Kidney (tissue), 14 donors: ENCODE data around the gene SEMA3D. TPM values are rescaled to one million over a fixed set of nuclear protein-coding genes. Genes with fewer than 3 reads are reported as not detected.

ENCODE experiments used
- DNase-seq, 5 donors: peaks; one replicate each; pipeline ENCODE4 v3.0.0-alpha.2; 2013 to 2020
- FAIRE-seq: peaks from 2 replicates; lab custom pipeline; 2012; peaks lifted over from hg19 to GRCh38; lab: Jason Lieb, UNC
- H3K27ac ChIP-seq, 2 donors: one replicate each; pipeline ENCODE4 v1.7.0; 2013; ENCODE audit warnings: low read depth in 2 of 2, low read length in 2 of 2, inconsistent platforms in 1 of 2
- H3K27me3 ChIP-seq: one replicate; pipeline ENCODE4 v1.7.1; 2013; ENCODE audit warnings: low read length, inconsistent platforms; ENCODE audit not compliant: control insufficient read depth, insufficient read depth
- H3K36me3 ChIP-seq, 3 donors: one replicate each; pipeline versions ENCODE4 v1.7.0 to v1.7.1; 2013; ENCODE audit warnings: low read length in 3 of 3, control low read depth in 1 of 3, inconsistent platforms in 1 of 3; ENCODE audit not compliant: insufficient read depth in 3 of 3, control insufficient read depth in 2 of 3
- H3K4me1 ChIP-seq, 3 donors: one replicate each; pipeline versions ENCODE4 v1.7.0 to v1.7.1; 2013; ENCODE audit warnings: low read length in 3 of 3, inconsistent platforms in 1 of 3, low read depth in 1 of 3; ENCODE audit not compliant: control insufficient read depth in 2 of 3, insufficient read depth in 2 of 3
- H3K4me3 ChIP-seq, 3 donors: one replicate each; pipeline versions ENCODE4 v1.7.0 to v1.8.1; 2013; ENCODE audit warnings: low read length in 3 of 3, control low read depth in 1 of 3, inconsistent platforms in 1 of 3
- H3K9ac ChIP-seq, 3 donors: one replicate each; pipeline versions ENCODE4 v1.7.0 to v1.7.1; 2013; ENCODE audit warnings: low read length in 3 of 3, control low read depth in 1 of 3, inconsistent platforms in 1 of 3
- H3K9me3 ChIP-seq, 3 donors: one replicate each; pipeline versions ENCODE4 v1.7.0 to v1.7.1; 2013; ENCODE audit warnings: low read length in 3 of 3, control low read depth in 1 of 3, inconsistent platforms in 1 of 3; ENCODE audit not compliant: control insufficient read depth in 2 of 3, insufficient read depth in 1 of 3
- intact Hi-C: fragments of 100-400 bp; cut with DNase I; formaldehyde crosslinking; loops from one replicate; pipeline ENCODE4 v1.11.1; 2022
- polyA plus RNA-seq: library from polyadenylated mRNA; stranded (reverse); fragments of 350-450 nt; fragmentation: Illumina TruSeq; extraction: RNeasy Lipid Tissue Mini Kit (QIAGEN cat#74804); gene quantifications from one replicate; pipeline ENCODE4 v1.2.3, GENCODE V29; 2014; ENCODE audit warnings: low read depth, low replicate concordance; ENCODE audit not compliant: insufficient read depth
- total RNA-seq: library from RNA; stranded (reverse); fragmentation: NEBNext Ultra II Directional; extraction: Animal tissue kit (Norgen Biotek cat#: 25700); gene quantifications from one replicate; pipeline ENCODE4 v1.2.1, GENCODE V29; 2021
- TF ChIP-seq, protein P1 (sequence below): IDR thresholded peaks from 3 replicates; pipeline ENCODE4 v1.5.1; 2012; ENCODE audit warnings: mild to moderate bottlenecking, moderate library complexity, borderline replicate concordance; ENCODE audit not compliant: insufficient read depth; ENCODE audit errors: extremely low read depth
- donor health status: control.
- donor health status: control.
- donor health status: control.
- donor health status: control.
- donor health status: control.
- donor health status: DM: yes; HTN: yes; CAD: no.
- donor health status: Normal renal cell carcinoma (clear cell type).

The SEMA3D gene
- total and polyA plus RNA-seq, 2 donors from 2014 or later = 0.82 to 17.5 TPM

DNA sequence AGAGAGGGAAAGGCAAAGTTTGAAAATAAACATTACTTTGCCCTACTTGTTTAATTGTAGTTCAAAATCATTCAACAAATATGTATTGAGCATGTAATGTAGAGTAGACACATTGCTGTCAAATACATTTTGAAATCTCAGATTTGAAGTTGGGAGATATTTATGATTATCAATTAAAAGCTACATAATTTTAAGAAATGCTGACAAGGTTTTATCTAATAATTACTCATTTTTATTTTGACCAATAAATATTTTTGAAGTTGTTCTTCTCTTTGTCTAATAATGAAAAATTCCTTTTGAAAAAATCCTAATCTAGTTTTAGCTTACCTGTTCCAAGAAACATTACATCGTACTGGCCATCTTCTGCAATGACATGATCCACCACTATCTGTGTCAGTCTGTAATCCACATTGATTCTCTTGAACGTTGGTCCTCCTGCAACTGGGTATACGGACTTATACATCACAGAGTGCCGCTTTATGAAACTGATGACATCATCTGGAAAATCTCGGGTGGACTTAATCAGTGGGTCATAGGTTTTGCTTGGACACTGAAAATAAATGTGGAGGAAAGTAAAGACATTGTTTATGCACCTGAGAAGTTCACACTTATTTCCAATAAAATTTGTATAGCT, 164.7 kb downstream of the SEMA3D start:
- no peak for FAIRE-seq

DNA sequence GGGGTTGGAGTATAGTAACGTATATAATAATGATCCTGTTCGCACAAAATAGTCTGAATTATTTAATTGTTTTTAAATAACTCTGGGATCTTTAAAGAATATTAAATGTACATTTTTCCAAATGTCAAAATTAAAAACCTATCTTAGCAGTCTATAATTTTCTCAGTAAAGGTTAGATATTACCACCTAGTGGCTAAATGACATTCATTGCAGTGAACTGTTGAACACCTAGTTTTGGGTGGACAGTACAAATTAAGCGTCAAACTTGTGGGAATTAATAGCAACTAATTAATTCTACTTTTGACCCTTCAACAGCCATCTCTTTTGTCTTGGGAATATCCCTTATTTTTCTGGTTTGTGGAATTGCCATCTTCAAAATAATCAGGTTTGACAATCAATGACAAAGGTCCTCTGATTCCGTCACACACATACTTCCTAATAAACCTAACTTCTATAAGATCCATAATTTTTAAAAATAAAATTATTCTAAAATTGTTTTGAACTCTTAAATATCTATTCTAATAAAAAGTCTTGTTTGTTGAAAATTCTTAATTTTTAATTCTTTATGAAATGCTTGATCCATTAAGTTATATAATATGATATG, 165.7 kb downstream of the SEMA3D start:
- intact Hi-C loops = loop anchor here (10.0 kb wide), 1 partner anchor 1046 kb away; no protein-coding TSS in a partner anchor
- Histone ChIP-seq H3K27me3 (no peaks in the 10 kb centered on the region), H3K4me1 (no peaks in the 10 kb centered on the region), H3K36me3 (no peaks in the 10 kb centered on the region), H3K27ac (no peak overlapping the region), H3K4me3 (no peak overlapping the region), H3K9ac (no peak overlapping the region), H3K9me3 (no peaks in the 10 kb centered on the region)
- TF ChIP-seq, protein P1, sequence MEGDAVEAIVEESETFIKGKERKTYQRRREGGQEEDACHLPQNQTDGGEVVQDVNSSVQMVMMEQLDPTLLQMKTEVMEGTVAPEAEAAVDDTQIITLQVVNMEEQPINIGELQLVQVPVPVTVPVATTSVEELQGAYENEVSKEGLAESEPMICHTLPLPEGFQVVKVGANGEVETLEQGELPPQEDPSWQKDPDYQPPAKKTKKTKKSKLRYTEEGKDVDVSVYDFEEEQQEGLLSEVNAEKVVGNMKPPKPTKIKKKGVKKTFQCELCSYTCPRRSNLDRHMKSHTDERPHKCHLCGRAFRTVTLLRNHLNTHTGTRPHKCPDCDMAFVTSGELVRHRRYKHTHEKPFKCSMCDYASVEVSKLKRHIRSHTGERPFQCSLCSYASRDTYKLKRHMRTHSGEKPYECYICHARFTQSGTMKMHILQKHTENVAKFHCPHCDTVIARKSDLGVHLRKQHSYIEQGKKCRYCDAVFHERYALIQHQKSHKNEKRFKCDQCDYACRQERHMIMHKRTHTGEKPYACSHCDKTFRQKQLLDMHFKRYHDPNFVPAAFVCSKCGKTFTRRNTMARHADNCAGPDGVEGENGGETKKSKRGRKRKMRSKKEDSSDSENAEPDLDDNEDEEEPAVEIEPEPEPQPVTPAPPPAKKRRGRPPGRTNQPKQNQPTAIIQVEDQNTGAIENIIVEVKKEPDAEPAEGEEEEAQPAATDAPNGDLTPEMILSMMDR = no peak
- peak in 1 of 5 donors; percentile 16 for DNase-seq
- peak; percentile 86 for FAIRE-seq

More for the DNA sequence above, 164.7 kb downstream of the SEMA3D start:
- Histone ChIP-seq H3K27ac (no peak overlapping the region), H3K4me3 (no peak overlapping the region), H3K9me3 (no peaks in the 10 kb centered on the region), H3K36me3 (no peaks in the 10 kb centered on the region), H3K9ac (no peak overlapping the region), H3K27me3 (no peaks in the 10 kb centered on the region), H3K4me1 (no peaks in the 10 kb centered on the region)
- TF ChIP-seq, protein P1 = no peak
- no peak for DNase-seq
- intact Hi-C loops = loop anchor here (10.0 kb wide), 1 partner anchor 1047 kb away; no protein-coding TSS in a partner anchor

DNA sequence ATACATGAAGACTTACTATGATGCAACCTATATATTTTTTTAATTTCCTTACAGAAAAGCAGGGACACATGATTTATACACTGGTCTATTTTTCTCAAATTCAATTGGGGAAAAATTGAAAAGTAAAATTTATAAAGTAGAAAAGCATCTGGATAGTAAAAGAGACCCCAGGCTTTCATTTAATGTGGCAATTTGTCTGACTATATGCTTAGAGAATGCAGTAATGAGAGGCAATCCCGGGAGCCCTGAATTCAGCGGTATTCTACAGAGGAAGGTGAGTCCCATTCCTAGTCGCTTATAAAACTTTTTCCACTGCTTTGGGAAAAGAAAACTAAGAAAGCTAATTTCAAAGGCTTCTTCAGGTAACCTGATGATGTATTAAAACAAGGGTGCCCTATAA, 167.1 kb downstream of the SEMA3D start:
- intact Hi-C loops = loop anchor here (10.0 kb wide), 1 partner anchor 1045 kb away; no protein-coding TSS in a partner anchor
- H3K4me1 ChIP-seq = no peaks in the 10 kb centered on the region
- H3K27ac ChIP-seq = no peak overlapping the region
- TF ChIP-seq, protein P1 = no peak
- H3K36me3 ChIP-seq = no peaks in the 10 kb centered on the region
- no peaks in the 10 kb centered on the region for H3K27me3 ChIP-seq
- no peak overlapping the region for H3K9ac ChIP-seq
- H3K9me3 ChIP-seq = no peaks in the 10 kb centered on the region
- H3K4me3 ChIP-seq = no peak overlapping the region
- DNase-seq (no peak), FAIRE-seq (no peak)
